HepG2 (cell line): ENCODE measurements around the gene HPCAL1. TPM values are rescaled to one million over a fixed set of nuclear protein-coding genes. Genes with fewer than 3 reads are reported as not detected.
A peak's percentile ranks its signal among the peaks of the same experiment; 100 is the strongest.

Experiments
- AGO1 ChIP-seq: fragments of 200-400 bp; formaldehyde crosslinking; IDR thresholded peaks from 2 replicates; pipeline ENCODE4 v1.6.1; 2017; ENCODE audit warnings: mild to moderate bottlenecking, low read depth, low read length, moderate library complexity; ENCODE audit not compliant: poor library complexity, severe bottlenecking
- BCL6 ChIP-seq: IDR thresholded peaks from 2 replicates; pipeline ENCODE4 v1.6.1; 2016; ENCODE audit warnings: missing genetic modification reagents, missing compliant biosample characterization
- BORCS8-MEF2B ChIP-seq: sonication (generic); formaldehyde crosslinking; IDR thresholded peaks from 2 replicates; pipeline ENCODE4 v1.8.0; 2022; ENCODE audit warnings: mild to moderate bottlenecking, missing genetic modification reagents
- ELF4 ChIP-seq: sonication (generic); formaldehyde crosslinking; IDR thresholded peaks from 2 replicates; pipeline ENCODE4 v1.5.0; 2020; ENCODE audit warnings: missing genetic modification reagents, mild to moderate bottlenecking, moderate library complexity, borderline replicate concordance
- FOXA3 ChIP-seq: IDR thresholded peaks from 2 replicates; pipeline ENCODE4 v1.6.1; 2016; ENCODE audit warnings: missing genetic modification reagents, missing compliant biosample characterization
- FOXK2 ChIP-seq: fragments of 450-650 bp; IDR thresholded peaks from 2 replicates; pipeline ENCODE4 v1.6.1; 2016
- HNRNPL ChIP-seq: fragments of 200-400 bp; formaldehyde crosslinking; IDR thresholded peaks from 2 replicates; pipeline ENCODE4 v1.6.1; 2017; ENCODE audit warnings: mild to moderate bottlenecking, low read depth, low read length
- NR2C2 ChIP-seq: sonication (generic); formaldehyde crosslinking; IDR thresholded peaks from 2 replicates; pipeline ENCODE4 v1.4.0; 2020; ENCODE audit warnings: missing genetic modification reagents, mild to moderate bottlenecking, moderate library complexity, borderline replicate concordance
- RBM22 ChIP-seq: fragments of 200-400 bp; formaldehyde crosslinking; optimal IDR thresholded peaks from 2 replicates; pipeline ENCODE3; 2017; ENCODE audit warnings: mild to moderate bottlenecking, low read length, moderate library complexity
- SP2 ChIP-seq: sonication (generic); formaldehyde crosslinking; IDR thresholded peaks from 2 replicates; pipeline ENCODE4 v1.5.1; 2020; ENCODE audit warnings: mild to moderate bottlenecking, missing genetic modification reagents
- SPEN ChIP-seq: sonication (generic); formaldehyde crosslinking; IDR thresholded peaks from 2 replicates; pipeline ENCODE4 v1.5.1; 2020; ENCODE audit warnings: low read depth, mild to moderate bottlenecking, missing genetic modification reagents
- TOE1 ChIP-seq: sonication (generic); formaldehyde crosslinking; IDR thresholded peaks from 2 replicates; pipeline ENCODE4 v1.4.0; 2020; ENCODE audit warnings: mild to moderate bottlenecking, missing genetic modification reagents
- TP53 ChIP-seq: sonication (generic); formaldehyde crosslinking; conservative IDR thresholded peaks from 2 replicates; pipeline ENCODE4 v1.4.0; 2020; ENCODE audit warnings: missing genetic modification reagents
- XRCC5 ChIP-seq: fragments of 200-400 bp; formaldehyde crosslinking; optimal IDR thresholded peaks from 2 replicates; pipeline ENCODE3; 2017; ENCODE audit warnings: mild to moderate bottlenecking, low read length
- ZFP82 ChIP-seq: sonication (generic); formaldehyde crosslinking; IDR thresholded peaks from 2 replicates; pipeline ENCODE4 v1.5.1; 2020; ENCODE audit warnings: mild to moderate bottlenecking, missing genetic modification reagents, borderline replicate concordance
- ZNF24 ChIP-seq: fragments of 450-650 bp; IDR thresholded peaks from 2 replicates; pipeline ENCODE4 v1.6.1; 2017; ENCODE audit warnings: antibody characterized with exemption, mild to moderate bottlenecking
- ZNF317 ChIP-seq: sonication (generic); formaldehyde crosslinking; IDR thresholded peaks from 2 replicates; pipeline ENCODE4 v1.5.0; 2020; ENCODE audit warnings: mild to moderate bottlenecking, missing genetic modification reagents
- ZNF496 ChIP-seq: sonication (generic); formaldehyde crosslinking; IDR thresholded peaks from 2 replicates; pipeline ENCODE4 v1.8.1; 2023; ENCODE audit warnings: mild to moderate bottlenecking, moderate library complexity, missing genetic modification reagents; ENCODE audit not compliant: insufficient replicate concordance
- ZNF556 ChIP-seq: sonication (generic); formaldehyde crosslinking; IDR thresholded peaks from 2 replicates; pipeline ENCODE4 v1.4.0; 2020; ENCODE audit warnings: mild to moderate bottlenecking, missing genetic modification reagents, borderline replicate concordance
- ZNF558 ChIP-seq: sonication (generic); formaldehyde crosslinking; IDR thresholded peaks from 2 replicates; pipeline ENCODE4 v1.9.0; 2022; ENCODE audit warnings: mild to moderate bottlenecking, missing genetic modification reagents, borderline replicate concordance
- ZSCAN20 ChIP-seq: sonication (generic); formaldehyde crosslinking; IDR thresholded peaks from 2 replicates; pipeline ENCODE4 v1.4.0; 2020; ENCODE audit warnings: missing genetic modification reagents, mild to moderate bottlenecking, borderline replicate concordance
- polyA plus RNA-seq, 8 experiments: library from polyadenylated mRNA; depleted of rRNA in 3 of 8; stranded (reverse) in 7 of 8; unstranded in 1 of 8; fragments of >200 nt; fragmentation: Illumina TruSeq in 4 of 8; extraction: Trizol in 4 of 8; gene quantifications; 2 replicates each; pipeline versions ENCODE4 v1.2.1 to v1.2.3, GENCODE V29; 2011 to 2016; ENCODE audit warnings: low read depth in 4 of 8, missing spikeins in 1 of 8, mixed read lengths in 1 of 8; ENCODE audit not compliant: insufficient read depth in 1 of 8
- total RNA-seq, 5 experiments: library from RNA; depleted of rRNA; stranded (reverse); fragments of >200 nt; fragmentation: Illumina TruSeq; extraction: Trizol; gene quantifications; 2 replicates each; pipeline ENCODE4 v1.2.3, GENCODE V29; 2016; ENCODE audit warnings: low read depth in 1 of 5
- TF ChIP-seq, protein P1 (sequence below): sonication (generic); formaldehyde crosslinking; IDR thresholded peaks from 2 replicates; pipeline ENCODE4 v1.4.0; 2020; ENCODE audit warnings: mild to moderate bottlenecking, missing genetic modification reagents
- TF ChIP-seq, protein P2 (sequence below): sonication (generic); formaldehyde crosslinking; IDR thresholded peaks from 2 replicates; pipeline ENCODE4 v1.4.0; 2020; ENCODE audit warnings: missing genetic modification reagents
- TF ChIP-seq, protein P3 (sequence below): IDR thresholded peaks from 2 replicates; pipeline ENCODE4 v1.6.1; 2016
- TF ChIP-seq, protein P4 (sequence below): sonication (generic); formaldehyde crosslinking; conservative IDR thresholded peaks from 2 replicates; pipeline ENCODE4 v1.4.0; 2020; ENCODE audit warnings: missing genetic modification reagents
- TF ChIP-seq, protein P5 (sequence below): sonication (generic); formaldehyde crosslinking; IDR thresholded peaks from 2 replicates; pipeline ENCODE4 v1.5.1; 2020; ENCODE audit warnings: missing genetic modification reagents, mild to moderate bottlenecking, borderline replicate concordance

Gene HPCAL1
- total and polyA plus RNA-seq, 2 of the 13 experiments (the other 11 are each of a cell fraction or from before 2014, with no cell fraction given) = 29.5 to 29.9 TPM

DNA sequence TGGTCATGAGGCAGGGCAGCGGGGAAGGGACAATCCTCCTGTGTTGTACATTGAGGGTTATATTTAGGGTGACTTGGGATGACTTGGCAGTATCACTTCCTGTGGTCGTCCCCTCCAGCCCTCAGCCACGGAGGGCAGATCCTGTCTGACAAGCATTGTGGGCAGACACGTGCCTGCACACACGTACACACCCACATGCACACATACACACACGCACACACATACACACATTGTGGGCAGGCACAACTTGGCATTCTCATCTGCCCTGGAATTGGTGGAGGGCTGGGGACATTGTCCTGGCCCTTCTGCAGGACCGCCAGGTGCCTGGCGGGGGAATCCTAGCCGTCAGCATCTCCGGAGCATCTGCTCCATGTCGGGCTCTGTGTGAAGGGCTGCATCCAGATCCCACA lies 97.9 kb downstream of the HPCAL1 start (continued):
- no peak for TF ChIP-seq ZNF496 (CRISPR knock-in tag)
- TF ChIP-seq ZNF24 = no peak
- no peak for TF ChIP-seq ZSCAN20 (CRISPR knock-in tag)
- TF ChIP-seq RBM22 = no peak
- TF ChIP-seq, protein P1, sequence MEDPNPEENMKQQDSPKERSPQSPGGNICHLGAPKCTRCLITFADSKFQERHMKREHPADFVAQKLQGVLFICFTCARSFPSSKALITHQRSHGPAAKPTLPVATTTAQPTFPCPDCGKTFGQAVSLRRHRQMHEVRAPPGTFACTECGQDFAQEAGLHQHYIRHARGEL (CRISPR knock-in tag) = no peak; the same call in 1 of the 2 replicates
- no peak for TF ChIP-seq XRCC5
- TF ChIP-seq, protein P2, sequence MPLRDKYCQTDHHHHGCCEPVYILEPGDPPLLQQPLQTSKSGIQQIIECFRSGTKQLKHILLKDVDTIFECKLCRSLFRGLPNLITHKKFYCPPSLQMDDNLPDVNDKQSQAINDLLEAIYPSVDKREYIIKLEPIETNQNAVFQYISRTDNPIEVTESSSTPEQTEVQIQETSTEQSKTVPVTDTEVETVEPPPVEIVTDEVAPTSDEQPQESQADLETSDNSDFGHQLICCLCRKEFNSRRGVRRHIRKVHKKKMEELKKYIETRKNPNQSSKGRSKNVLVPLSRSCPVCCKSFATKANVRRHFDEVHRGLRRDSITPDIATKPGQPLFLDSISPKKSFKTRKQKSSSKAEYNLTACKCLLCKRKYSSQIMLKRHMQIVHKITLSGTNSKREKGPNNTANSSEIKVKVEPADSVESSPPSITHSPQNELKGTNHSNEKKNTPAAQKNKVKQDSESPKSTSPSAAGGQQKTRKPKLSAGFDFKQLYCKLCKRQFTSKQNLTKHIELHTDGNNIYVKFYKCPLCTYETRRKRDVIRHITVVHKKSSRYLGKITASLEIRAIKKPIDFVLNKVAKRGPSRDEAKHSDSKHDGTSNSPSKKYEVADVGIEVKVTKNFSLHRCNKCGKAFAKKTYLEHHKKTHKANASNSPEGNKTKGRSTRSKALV = no peak; the same call in 1 of the 2 replicates
- TF ChIP-seq HNRNPL = no peak; the same call in 1 of the 2 replicates
- TF ChIP-seq, protein P3, sequence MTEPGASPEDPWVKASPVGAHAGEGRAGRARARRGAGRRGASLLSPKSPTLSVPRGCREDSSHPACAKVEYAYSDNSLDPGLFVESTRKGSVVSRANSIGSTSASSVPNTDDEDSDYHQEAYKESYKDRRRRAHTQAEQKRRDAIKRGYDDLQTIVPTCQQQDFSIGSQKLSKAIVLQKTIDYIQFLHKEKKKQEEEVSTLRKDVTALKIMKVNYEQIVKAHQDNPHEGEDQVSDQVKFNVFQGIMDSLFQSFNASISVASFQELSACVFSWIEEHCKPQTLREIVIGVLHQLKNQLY (CRISPR knock-in tag) = no peak
- TF ChIP-seq FOXA3 (CRISPR knock-in tag) = no peak
- no peak for TF ChIP-seq ELF4 (CRISPR knock-in tag)
- TF ChIP-seq BORCS8-MEF2B (CRISPR knock-in tag) = peak; percentile 12; the same call in 1 of the 2 replicates
- TF ChIP-seq ZNF317 (CRISPR knock-in tag) = no peak
- TF ChIP-seq BCL6 (CRISPR knock-in tag) = no peak
- TF ChIP-seq ZFP82 (CRISPR knock-in tag) = no peak
- no peak for TF ChIP-seq ZNF556 (CRISPR knock-in tag)
- TF ChIP-seq SP2 (CRISPR knock-in tag) = 0 out of 2 replicates have a peak, but pooled peaks have one; percentile 21
- no peak for TF ChIP-seq TOE1 (CRISPR knock-in tag)
- no peak for TF ChIP-seq ZNF558 (CRISPR knock-in tag)
- TF ChIP-seq, protein P4, sequence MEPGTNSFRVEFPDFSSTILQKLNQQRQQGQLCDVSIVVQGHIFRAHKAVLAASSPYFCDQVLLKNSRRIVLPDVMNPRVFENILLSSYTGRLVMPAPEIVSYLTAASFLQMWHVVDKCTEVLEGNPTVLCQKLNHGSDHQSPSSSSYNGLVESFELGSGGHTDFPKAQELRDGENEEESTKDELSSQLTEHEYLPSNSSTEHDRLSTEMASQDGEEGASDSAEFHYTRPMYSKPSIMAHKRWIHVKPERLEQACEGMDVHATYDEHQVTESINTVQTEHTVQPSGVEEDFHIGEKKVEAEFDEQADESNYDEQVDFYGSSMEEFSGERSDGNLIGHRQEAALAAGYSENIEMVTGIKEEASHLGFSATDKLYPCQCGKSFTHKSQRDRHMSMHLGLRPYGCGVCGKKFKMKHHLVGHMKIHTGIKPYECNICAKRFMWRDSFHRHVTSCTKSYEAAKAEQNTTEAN (CRISPR knock-in tag) = no peak
- TF ChIP-seq SPEN (CRISPR knock-in tag) = no peak
- 0 out of 2 replicates have a peak, but pooled peaks have one; percentile 6 for TF ChIP-seq NR2C2 (CRISPR knock-in tag)
- TF ChIP-seq, protein P5, sequence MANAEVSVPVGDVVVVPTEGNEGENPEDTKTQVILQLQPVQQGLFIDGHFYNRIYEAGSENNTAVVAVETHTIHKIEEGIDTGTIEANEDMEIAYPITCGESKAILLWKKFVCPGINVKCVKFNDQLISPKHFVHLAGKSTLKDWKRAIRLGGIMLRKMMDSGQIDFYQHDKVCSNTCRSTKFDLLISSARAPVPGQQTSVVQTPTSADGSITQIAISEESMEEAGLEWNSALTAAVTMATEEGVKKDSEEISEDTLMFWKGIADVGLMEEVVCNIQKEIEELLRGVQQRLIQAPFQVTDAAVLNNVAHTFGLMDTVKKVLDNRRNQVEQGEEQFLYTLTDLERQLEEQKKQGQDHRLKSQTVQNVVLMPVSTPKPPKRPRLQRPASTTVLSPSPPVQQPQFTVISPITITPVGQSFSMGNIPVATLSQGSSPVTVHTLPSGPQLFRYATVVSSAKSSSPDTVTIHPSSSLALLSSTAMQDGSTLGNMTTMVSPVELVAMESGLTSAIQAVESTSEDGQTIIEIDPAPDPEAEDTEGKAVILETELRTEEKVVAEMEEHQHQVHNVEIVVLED = no peak
- TF ChIP-seq FOXK2 = no peak
- TF ChIP-seq TP53 = no peak
- TF ChIP-seq AGO1 = no peak
